HG03378 (cell line): Measurements from ENCODE around the gene RBL1.

Experiments used
- ATAC-seq: cut with Tn5 transposase; IDR thresholded peaks from one replicate; pipeline ENCODE4 v1.9.1; 2021; ENCODE audit warnings: mild to moderate bottlenecking, moderate library complexity; ENCODE audit not compliant: unreplicated experiment

Gene RBL1

DNA sequence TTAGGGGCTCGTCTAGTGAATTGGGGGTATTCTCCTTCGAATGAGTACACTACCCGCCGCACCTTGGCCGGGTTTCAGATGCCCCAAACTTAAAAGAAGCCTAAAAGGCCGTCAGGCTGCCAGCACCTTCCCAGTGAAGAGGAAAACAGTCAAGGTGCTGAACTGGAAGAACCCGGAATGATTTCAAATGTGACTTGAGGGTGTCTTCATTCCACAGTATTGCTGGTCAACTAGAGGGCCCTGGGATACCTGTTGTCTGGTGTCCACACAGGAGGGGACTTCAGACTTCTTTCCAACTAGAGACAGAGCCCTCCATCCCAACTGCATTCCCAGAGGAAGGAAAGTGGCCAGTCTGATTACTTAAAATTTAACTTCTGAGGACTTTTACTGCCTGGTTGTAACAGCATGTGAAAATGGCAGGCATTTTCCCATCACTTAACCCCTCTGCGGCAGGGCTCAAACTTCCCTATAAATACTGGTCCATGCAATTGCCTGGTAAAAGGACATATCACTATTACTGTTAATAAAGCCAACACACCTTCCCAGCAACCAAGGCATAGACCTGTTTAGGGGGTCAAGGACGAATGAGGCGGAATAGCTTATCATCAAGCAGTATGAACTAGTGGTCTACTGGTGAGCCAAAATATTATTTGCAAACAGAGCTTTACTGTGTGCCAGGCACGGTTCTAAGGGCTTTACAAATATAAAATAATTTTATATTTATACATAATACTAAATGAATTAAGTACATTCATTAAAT is 143.6 kb downstream of the RBL1 start:
- ATAC-seq = no peak

DNA sequence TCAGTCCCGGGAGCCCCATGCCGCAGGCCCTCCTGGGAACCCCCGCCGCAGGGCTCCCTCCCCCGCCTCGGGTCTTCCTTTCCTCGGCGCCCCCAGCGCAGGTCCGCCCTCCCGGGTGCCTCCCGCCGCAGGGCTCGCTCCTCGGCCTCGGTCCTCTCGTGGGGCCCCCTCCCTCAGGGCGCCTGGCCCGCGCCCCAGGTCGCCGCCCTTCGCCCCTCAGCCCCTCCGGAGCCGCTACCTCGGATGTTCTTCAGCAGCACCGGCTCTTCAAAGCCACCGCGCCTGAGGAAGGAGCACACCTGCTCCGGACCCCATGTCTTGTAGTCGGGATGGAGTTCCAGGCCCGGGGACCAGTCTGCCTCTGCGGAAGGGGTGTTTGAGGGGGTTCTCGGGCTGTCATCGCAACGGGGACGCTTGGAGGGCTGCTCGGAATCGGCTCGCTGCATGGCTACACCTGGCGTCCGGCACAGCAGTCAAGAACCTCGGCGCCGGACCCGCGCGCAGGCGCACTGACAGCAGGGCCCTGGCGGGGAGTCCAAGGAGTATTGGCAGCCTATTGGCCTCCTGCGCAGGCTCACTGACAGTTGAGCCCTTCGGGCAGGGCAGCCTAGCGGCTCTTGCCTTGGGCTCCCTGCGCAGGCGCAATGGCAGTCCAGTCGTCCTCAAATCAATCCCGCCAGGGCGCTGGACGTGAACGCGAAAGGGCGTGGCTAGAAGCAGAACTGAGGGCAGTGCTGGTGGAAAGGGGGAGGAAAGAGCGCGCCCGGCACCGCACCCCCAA is 144.4 kb downstream of the RBL1 start, which contains the start of gene SAMHD1:
Gene SAMHD1, minus strand, starts transcription at position 511 of the 781 bp plus-strand sequence. Its CDS starts 65 bp downstream, at position 446.
- peak; percentile 83 for ATAC-seq

DNA sequence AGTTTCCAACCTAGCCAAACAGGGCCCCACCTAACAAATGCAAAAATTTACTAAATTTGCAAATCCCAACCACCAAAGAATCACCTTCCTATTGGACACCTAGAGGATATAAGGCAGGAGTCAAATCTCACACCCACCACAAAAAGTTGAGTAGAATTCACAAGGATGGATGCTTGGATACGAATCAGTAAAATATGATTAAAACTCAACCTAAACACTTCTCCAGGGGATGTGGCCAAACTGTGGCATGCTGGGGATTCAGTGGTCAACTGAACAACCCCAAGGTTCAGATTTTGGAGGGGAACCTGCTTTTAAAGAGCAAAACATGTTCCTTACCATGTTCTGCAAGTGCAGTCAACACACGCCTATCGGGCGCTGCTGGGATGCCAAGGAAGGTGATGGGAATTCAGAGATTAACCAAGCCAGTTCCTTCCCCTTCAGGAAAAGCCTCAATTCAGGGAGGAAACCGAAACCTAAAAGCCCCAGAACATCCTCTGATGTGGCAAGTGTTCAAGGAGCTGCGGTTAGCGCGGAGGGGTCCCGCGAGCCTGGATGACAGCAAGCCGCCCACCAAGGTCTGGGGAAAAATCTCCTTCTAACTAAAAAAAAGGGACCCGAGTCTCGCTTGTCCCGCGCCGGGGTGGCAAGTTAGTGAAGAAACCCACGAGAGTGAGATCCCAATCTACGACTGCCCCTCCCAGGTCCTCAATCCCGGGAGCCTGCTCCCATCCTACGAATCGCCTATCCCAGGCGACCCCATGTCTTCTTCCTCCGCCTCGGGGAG is 145.2 kb downstream of the RBL1 start:
- ATAC-seq = no peak
